Calu3 (cell line): ENCODE data around the gene MMS22L. TPM values are rescaled to one million over a fixed set of nuclear protein-coding genes. Genes with fewer than 3 reads are reported as not detected.

Experiments
- BruUV-seq: library from RNA; stranded (reverse); fragments of 400-500 nt; replicated peaks from 2 replicates; lab custom pipeline; 2021; lab: Mats Ljungman, UMichigan
- CTCF ChIA-PET: fragments of 300-600 bp; sonication (Branson Sonifier 250); formaldehyde crosslinking; loops from one replicate; lab custom pipeline; 2022; ENCODE audit warnings: antibody characterized with exemption; lab: Charles Lee
- DNase-seq: peaks from one replicate; pipeline ENCODE4 v3.0.0; 2022
- H3K27ac Mint-ChIP-seq: one replicate; pipeline ENCODE4 v1.8.0; 2022; ENCODE audit warnings: mixed read lengths; ENCODE audit not compliant: unreplicated experiment
- H3K27me3 Mint-ChIP-seq: one replicate; pipeline ENCODE4 v1.8.0; 2022; ENCODE audit warnings: mixed read lengths; ENCODE audit not compliant: unreplicated experiment
- H3K36me3 Mint-ChIP-seq: one replicate; pipeline ENCODE4 v1.8.0; 2022; ENCODE audit warnings: mild to moderate bottlenecking, moderate library complexity, mixed read lengths; ENCODE audit not compliant: insufficient read depth, unreplicated experiment
- H3K4me1 Mint-ChIP-seq: one replicate; pipeline ENCODE4 v1.8.0; 2022; ENCODE audit warnings: mild to moderate bottlenecking, low read depth, mixed read lengths; ENCODE audit not compliant: unreplicated experiment
- H3K4me3 Mint-ChIP-seq: one replicate; pipeline ENCODE4 v1.8.0; 2022; ENCODE audit warnings: mild to moderate bottlenecking, low read depth, moderate library complexity, mixed read lengths; ENCODE audit not compliant: unreplicated experiment
- H3K9me3 Mint-ChIP-seq: one replicate; pipeline ENCODE4 v1.8.0; 2022; ENCODE audit warnings: low read depth, mixed read lengths; ENCODE audit not compliant: unreplicated experiment
- intact Hi-C: fragments of 100-400 bp; cut with micrococcal nuclease; formaldehyde crosslinking; loops from one replicate; pipeline ENCODE4 v1.10.0; 2022; ENCODE audit not compliant: unreplicated experiment
- total RNA-seq: library from RNA; stranded (reverse); gene quantifications from 2 replicates; pipeline ENCODE4 v1.2.3, GENCODE V29; 2022
- TF ChIP-seq, protein P1 (sequence below): fragments of 200-600 bp; IDR thresholded peaks from one replicate; pipeline ENCODE4 v1.8.0; 2022; ENCODE audit warnings: antibody characterized with exemption; ENCODE audit not compliant: unreplicated experiment

Gene MMS22L
- total RNA-seq, 1 experiment from 2014 or later, result 26.0 TPM

GRCh38 chr6:97120511-97120910 lies 162.5 kb downstream of the MMS22L start:
- peaks cover 2% of the 10 kb centered on the region for H3K9me3 Mint-ChIP-seq
- intact Hi-C loops, result no loop called here

GRCh38 chr6:97114645-97115044 lies 168.4 kb downstream of the MMS22L start:
- Mint-ChIP-seq H3K4me1 (no peaks in the 10 kb centered on the region), H3K36me3 (no peaks in the 10 kb centered on the region), H3K27me3 (no peaks in the 10 kb centered on the region), H3K27ac (no peak overlapping the region), H3K9me3 (no peaks in the 10 kb centered on the region), H3K4me3 (no peak overlapping the region)
- intact Hi-C loops, result no loop called here
- CTCF ChIA-PET, result interaction anchor here (0.5 kb wide), 1 partner anchor 1247 kb away, joined by 8 read pairs; no protein-coding TSS in a partner anchor
- no peak for DNase-seq
- no TSS peak for BruUV-seq
- TF ChIP-seq, protein P1, sequence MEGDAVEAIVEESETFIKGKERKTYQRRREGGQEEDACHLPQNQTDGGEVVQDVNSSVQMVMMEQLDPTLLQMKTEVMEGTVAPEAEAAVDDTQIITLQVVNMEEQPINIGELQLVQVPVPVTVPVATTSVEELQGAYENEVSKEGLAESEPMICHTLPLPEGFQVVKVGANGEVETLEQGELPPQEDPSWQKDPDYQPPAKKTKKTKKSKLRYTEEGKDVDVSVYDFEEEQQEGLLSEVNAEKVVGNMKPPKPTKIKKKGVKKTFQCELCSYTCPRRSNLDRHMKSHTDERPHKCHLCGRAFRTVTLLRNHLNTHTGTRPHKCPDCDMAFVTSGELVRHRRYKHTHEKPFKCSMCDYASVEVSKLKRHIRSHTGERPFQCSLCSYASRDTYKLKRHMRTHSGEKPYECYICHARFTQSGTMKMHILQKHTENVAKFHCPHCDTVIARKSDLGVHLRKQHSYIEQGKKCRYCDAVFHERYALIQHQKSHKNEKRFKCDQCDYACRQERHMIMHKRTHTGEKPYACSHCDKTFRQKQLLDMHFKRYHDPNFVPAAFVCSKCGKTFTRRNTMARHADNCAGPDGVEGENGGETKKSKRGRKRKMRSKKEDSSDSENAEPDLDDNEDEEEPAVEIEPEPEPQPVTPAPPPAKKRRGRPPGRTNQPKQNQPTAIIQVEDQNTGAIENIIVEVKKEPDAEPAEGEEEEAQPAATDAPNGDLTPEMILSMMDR, result no peak

More at GRCh38 chr6:97120511-97120910, 162.5 kb downstream of the MMS22L start:
- Mint-ChIP-seq H3K27ac (no peak overlapping the region), H3K27me3 (no peaks in the 10 kb centered on the region), H3K4me1 (no peaks in the 10 kb centered on the region), H3K36me3 (no peaks in the 10 kb centered on the region), H3K4me3 (no peak overlapping the region)
- TF ChIP-seq, protein P1, result no peak
- BruUV-seq, result no TSS peak
- CTCF ChIA-PET, result no interaction called here
- no peak for DNase-seq

- no peaks in the 10 kb centered on the region for H3K9me3 Mint-ChIP-seq
- intact Hi-C loops, result no loop called here
Observed at GRCh38 chr6:97113170-97113569, 169.8 kb downstream of the MMS22L start.

GRCh38 chr6:97111243-97111642 lies 171.8 kb downstream of the MMS22L start:
- no TSS peak for BruUV-seq
- intact Hi-C loops, result no loop called here
- DNase-seq, result no peak
- Mint-ChIP-seq H3K4me3 (no peak overlapping the region), H3K9me3 (no peaks in the 10 kb centered on the region), H3K27me3 (no peaks in the 10 kb centered on the region), H3K36me3 (no peaks in the 10 kb centered on the region), H3K4me1 (no peaks in the 10 kb centered on the region), H3K27ac (no peak overlapping the region)
- TF ChIP-seq, protein P1, result no peak
- CTCF ChIA-PET, result no interaction called here

More at GRCh38 chr6:97113170-97113569, 169.8 kb downstream of the MMS22L start:
- no peak overlapping the region for H3K27ac Mint-ChIP-seq
- DNase-seq, result no peak
- H3K4me3 Mint-ChIP-seq, result no peak overlapping the region
- no peaks in the 10 kb centered on the region for H3K36me3 Mint-ChIP-seq
- no peaks in the 10 kb centered on the region for H3K4me1 Mint-ChIP-seq
- no TSS peak for BruUV-seq
- TF ChIP-seq, protein P1, result no peak
- CTCF ChIA-PET, result no interaction called here
- H3K27me3 Mint-ChIP-seq, result no peaks in the 10 kb centered on the region
